HL-60 (cell line): ENCODE measurements around the gene NEDD4L.

Source experiments
- CTCF ChIP-seq: IDR thresholded peaks from one replicate; pipeline ENCODE4 v1.5.1; 2011; ENCODE audit warnings: low read length, control low read depth, inconsistent platforms; ENCODE audit not compliant: insufficient read depth
- GABPA ChIP-seq: IDR thresholded peaks from 2 replicates; pipeline ENCODE4 v1.6.1; 2012; ENCODE audit warnings: low read depth
- POLR2AphosphoS5 ChIP-seq: IDR thresholded peaks from 2 replicates; pipeline ENCODE4 v1.6.1; 2012; ENCODE audit warnings: low read depth
- REST ChIP-seq: IDR thresholded peaks from 2 replicates; pipeline ENCODE4 v1.6.1; 2012; ENCODE audit warnings: low read depth; ENCODE audit not compliant: insufficient replicate concordance
- SPI1 ChIP-seq: IDR thresholded peaks from 2 replicates; pipeline ENCODE4 v1.6.1; 2012; ENCODE audit warnings: low read depth, mild to moderate bottlenecking, borderline replicate concordance

GRCh38 chr18:58379443-58379842 lies 335.4 kb downstream of the NEDD4L start:
- no peak for TF ChIP-seq CTCF
- TF ChIP-seq POLR2AphosphoS5, result no peak
- no peak for TF ChIP-seq REST
- no peak for TF ChIP-seq GABPA
- no peak for TF ChIP-seq SPI1
